GM19372 (cell line): Measurements from ENCODE around the gene EPAS1.

Experiments used
- ATAC-seq: cut with Tn5 transposase; IDR thresholded peaks from one replicate; pipeline ENCODE4 v1.9.1; 2021; ENCODE audit warnings: mild to moderate bottlenecking, low read depth, moderate library complexity; ENCODE audit not compliant: unreplicated experiment

Gene EPAS1

GRCh38 chr2:46424937-46425336, 127.7 kb downstream of the EPAS1 start:
- no peak for ATAC-seq

GRCh38 chr2:46428911-46429436, 131.8 kb downstream of the EPAS1 start:
- no peak for ATAC-seq

- no peak for ATAC-seq
Observed at GRCh38 chr2:46430413-46430812, 133.2 kb downstream of the EPAS1 start.

GRCh38 chr2:46430992-46431391, 133.8 kb downstream of the EPAS1 start:
- no peak for ATAC-seq

- ATAC-seq, result no peak
Observed at GRCh38 chr2:46431481-46432235, 134.5 kb downstream of the EPAS1 start.

- no peak for ATAC-seq
Observed at GRCh38 chr2:46434851-46435273, 137.7 kb downstream of the EPAS1 start.

- ATAC-seq, result no peak
Observed at GRCh38 chr2:46435353-46435752, 138.1 kb downstream of the EPAS1 start.

GRCh38 chr2:46435796-46436360, 138.7 kb downstream of the EPAS1 start:
- ATAC-seq, result no peak
